ENCODE results near the gene CD14.
"Not testable (repeated sequence)": the region's sequence is repeated elsewhere in the genome, so short reads cannot be mapped to it uniquely, and the experiment has no call there.

Gene CD14

DNA sequence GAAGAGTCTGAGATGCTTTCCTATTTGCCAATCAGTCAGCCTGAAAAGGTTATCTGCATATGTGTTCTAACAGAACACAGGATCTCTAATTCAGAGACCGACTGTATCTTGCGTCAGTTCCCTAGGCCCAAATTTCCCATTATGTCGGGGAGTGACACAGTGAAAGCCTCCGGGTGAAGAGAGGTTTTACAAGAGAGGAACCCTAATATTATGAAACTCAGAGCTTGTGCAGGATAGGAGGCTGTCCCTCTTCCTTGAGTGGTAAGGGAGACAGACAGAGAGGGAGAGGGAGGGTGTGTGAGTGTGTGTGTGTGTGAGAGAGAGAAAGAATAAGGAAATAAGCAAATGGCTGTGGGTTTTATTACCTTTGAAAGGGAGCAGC, 1.9 kb downstream of the CD14 start:
- H3K36me3 Mint-ChIP-seq (ENCODE audit: insufficient read depth) = peaks cover 3% of the 10 kb centered on the region
- no peak overlapping the region for H3K27ac Mint-ChIP-seq (ENCODE audit: low read depth)
- H3K4me3 Mint-ChIP-seq = peak overlapping the region; percentile 41
- H3K9me3 Mint-ChIP-seq = no peaks in the 10 kb centered on the region
- no peak for ATAC-seq (replicated peaks; ENCODE audit: extremely low read depth, poor library complexity, severe bottlenecking)
- no peak for DNase-seq (ENCODE audit: low spot score in 2 of 2)
- H3K27me3 Mint-ChIP-seq = peaks cover 10% of the 10 kb centered on the region
- H3K4me1 Mint-ChIP-seq = peaks cover 12% of the 10 kb centered on the region

DNA sequence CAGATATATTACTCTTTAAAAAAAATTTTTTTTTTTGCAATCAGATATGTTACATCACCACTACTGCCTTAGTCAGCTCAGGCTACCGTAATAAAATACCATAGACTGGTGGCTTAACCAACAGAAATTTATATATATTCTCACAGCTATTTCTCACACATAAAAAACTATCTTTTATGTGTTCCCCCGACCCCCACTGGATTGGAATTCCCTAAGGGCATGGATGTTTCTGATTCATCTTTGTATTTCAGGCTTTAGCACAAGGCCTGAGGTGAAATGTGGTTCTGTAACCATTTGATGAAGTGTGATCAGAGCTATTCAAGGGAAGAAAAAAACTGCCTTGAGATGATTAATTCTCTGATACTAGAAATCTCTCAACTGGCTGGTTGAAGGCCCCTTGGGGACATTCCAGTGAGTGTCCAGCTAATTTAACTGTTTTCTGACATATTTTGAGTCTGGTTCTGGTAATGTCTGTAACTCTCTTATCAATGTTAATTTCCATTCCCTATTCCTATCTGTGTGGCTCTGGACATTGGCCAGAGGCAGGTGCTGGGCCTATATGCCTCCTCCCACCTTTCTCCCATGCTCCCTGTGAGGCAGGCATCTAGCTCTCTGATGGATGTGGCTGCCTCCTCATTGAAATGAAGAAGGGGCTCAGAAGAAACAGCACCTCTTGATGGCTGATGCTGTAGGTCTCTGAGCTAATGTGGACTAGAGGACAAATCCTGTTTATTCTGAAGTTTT, 2.5 kb downstream of the CD14 start:
- Mint-ChIP-seq H3K27me3 (peaks cover 10% of the 10 kb centered on the region), H3K4me1 (peaks cover 12% of the 10 kb centered on the region), H3K36me3 (ENCODE audit: insufficient read depth) (peaks cover 3% of the 10 kb centered on the region), H3K4me3 (peak overlapping the region; percentile 41), H3K27ac (ENCODE audit: low read depth) (no peak overlapping the region), H3K9me3 (no peaks in the 10 kb centered on the region)
- ATAC-seq (replicated peaks; ENCODE audit: extremely low read depth, poor library complexity, severe bottlenecking) (no peak), DNase-seq (ENCODE audit: low spot score in 2 of 2) (no peak)

- no peak overlapping the region for H3K27ac Mint-ChIP-seq (ENCODE audit: low read depth)
- DNase-seq (ENCODE audit: low spot score in 2 of 2) = no peak
- H3K4me1 Mint-ChIP-seq = peaks cover 12% of the 10 kb centered on the region
- peaks cover 3% of the 10 kb centered on the region for H3K36me3 Mint-ChIP-seq (ENCODE audit: insufficient read depth)
- no peak for ATAC-seq (replicated peaks; ENCODE audit: extremely low read depth, poor library complexity, severe bottlenecking)
- H3K9me3 Mint-ChIP-seq = no peaks in the 10 kb centered on the region
- H3K4me3 Mint-ChIP-seq = no peak overlapping the region
- peaks cover 10% of the 10 kb centered on the region for H3K27me3 Mint-ChIP-seq
Measured at GRCh38 chr5:140628711-140629110, 4.3 kb downstream of the CD14 start.

GRCh38 chr5:140627972-140628371, 5.0 kb downstream of the CD14 start:
- Mint-ChIP-seq H3K27me3 (peaks cover 10% of the 10 kb centered on the region), H3K4me3 (no peak overlapping the region), H3K36me3 (ENCODE audit: insufficient read depth) (peaks cover 3% of the 10 kb centered on the region), H3K4me1 (peaks cover 7% of the 10 kb centered on the region), H3K27ac (ENCODE audit: low read depth) (no peak overlapping the region), H3K9me3 (no peaks in the 10 kb centered on the region)
- ATAC-seq (replicated peaks; ENCODE audit: extremely low read depth, poor library complexity, severe bottlenecking) = no peak
- DNase-seq (ENCODE audit: low spot score in 2 of 2) = no peak

GRCh38 chr5:140624886-140625285, 8.1 kb downstream of the CD14 start:
- not testable (repeated sequence) for DNase-seq (ENCODE audit: low spot score in 2 of 2); H3K9me3 Mint-ChIP-seq

DNA sequence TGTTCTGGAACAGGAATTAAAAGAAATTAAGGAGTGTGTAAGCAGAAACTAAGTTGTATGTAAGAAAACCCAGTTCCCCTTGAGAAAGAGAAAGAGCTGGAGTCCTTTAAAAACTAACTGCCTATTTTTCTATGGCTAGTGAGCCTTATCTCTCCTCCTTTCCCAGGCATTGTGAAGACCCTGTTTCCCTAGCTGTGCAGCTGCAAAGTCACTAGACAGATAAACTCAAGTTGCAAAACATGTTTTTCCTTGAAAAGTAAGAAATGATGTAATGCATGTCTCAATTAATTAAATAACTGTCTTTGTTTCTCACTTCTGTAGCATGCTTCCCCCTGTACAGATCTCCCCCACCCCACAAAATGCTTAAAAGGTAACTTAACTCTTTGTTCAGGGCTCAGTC, 9.9 kb downstream of the CD14 start:
- H3K9me3 Mint-ChIP-seq; DNase-seq (ENCODE audit: low spot score in 2 of 2); H3K36me3 Mint-ChIP-seq (ENCODE audit: insufficient read depth); H3K4me1 Mint-ChIP-seq; H3K27ac Mint-ChIP-seq (ENCODE audit: low read depth); ATAC-seq (replicated peaks; ENCODE audit: extremely low read depth, poor library complexity, severe bottlenecking); H3K4me3 Mint-ChIP-seq; H3K27me3 Mint-ChIP-seq: not testable (repeated sequence)

More at GRCh38 chr5:140624886-140625285, 8.1 kb downstream of the CD14 start:
- H3K4me3 Mint-ChIP-seq; H3K27me3 Mint-ChIP-seq; ATAC-seq (replicated peaks; ENCODE audit: extremely low read depth, poor library complexity, severe bottlenecking); H3K36me3 Mint-ChIP-seq (ENCODE audit: insufficient read depth); H3K4me1 Mint-ChIP-seq; H3K27ac Mint-ChIP-seq (ENCODE audit: low read depth): not testable (repeated sequence)

DNA sequence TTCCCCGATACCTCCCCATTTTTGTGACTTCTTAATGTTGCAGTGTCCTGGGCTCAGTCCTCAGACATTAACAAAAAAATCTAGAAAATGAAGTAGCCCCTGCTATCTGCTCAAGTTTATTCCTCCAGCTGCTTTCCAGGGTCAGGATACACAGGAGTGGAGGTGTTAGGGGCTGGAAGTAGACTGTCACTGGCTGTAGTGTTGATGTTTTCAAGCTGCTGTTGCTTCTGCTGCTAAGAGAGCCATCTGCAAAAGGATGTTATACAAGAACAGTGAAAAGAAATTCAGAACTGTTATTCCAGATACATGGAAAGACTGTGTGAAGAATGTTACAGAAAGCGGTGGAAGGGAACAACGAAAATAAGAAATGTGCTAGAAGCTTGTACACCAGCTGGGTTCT, 10.7 kb downstream of the CD14 start:
- H3K4me3 Mint-ChIP-seq = no peak overlapping the region
- H3K4me1 Mint-ChIP-seq = no peaks in the 10 kb centered on the region
- H3K9me3 Mint-ChIP-seq = no peaks in the 10 kb centered on the region
- H3K27ac Mint-ChIP-seq (ENCODE audit: low read depth) = no peak overlapping the region
- H3K27me3 Mint-ChIP-seq = peaks cover 9% of the 10 kb centered on the region
- ATAC-seq (replicated peaks; ENCODE audit: extremely low read depth, poor library complexity, severe bottlenecking) (no peak), DNase-seq (ENCODE audit: low spot score in 2 of 2) (no peak)
- H3K36me3 Mint-ChIP-seq (ENCODE audit: insufficient read depth) = no peaks in the 10 kb centered on the region

DNA sequence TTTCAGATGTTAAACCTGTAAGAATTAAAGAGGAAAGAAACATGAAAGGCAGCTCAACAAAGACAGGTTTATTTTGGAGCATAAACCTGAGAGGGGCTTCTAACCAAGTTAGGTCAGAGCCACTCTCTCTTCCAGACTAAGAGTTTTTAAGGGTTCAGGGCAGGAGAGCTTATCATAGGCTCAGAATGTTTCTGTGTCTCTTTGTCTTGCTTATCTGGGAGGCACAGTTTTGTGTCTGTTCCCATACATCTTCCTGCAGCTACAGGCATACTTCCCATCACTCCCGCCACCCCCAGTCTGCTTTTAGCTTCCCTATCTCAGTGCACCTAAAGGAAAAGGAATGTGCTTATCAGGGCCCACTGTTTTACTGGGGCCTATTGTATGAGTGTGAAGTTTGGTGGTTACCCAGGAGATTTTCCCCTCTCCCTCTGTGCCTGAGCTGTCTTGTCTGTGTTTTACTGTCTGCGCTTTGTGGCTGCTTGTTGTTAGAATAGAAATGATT, 21.9 kb downstream of the CD14 start:
- H3K9me3 Mint-ChIP-seq = no peaks in the 10 kb centered on the region
- H3K4me1 Mint-ChIP-seq = no peaks in the 10 kb centered on the region
- H3K27ac Mint-ChIP-seq (ENCODE audit: low read depth) = no peak overlapping the region
- H3K36me3 Mint-ChIP-seq (ENCODE audit: insufficient read depth) = no peaks in the 10 kb centered on the region
- peaks cover 34% of the 10 kb centered on the region for H3K27me3 Mint-ChIP-seq
- ATAC-seq (replicated peaks; ENCODE audit: extremely low read depth, poor library complexity, severe bottlenecking) (no peak), DNase-seq (ENCODE audit: low spot score in 2 of 2) (no peak)
- H3K4me3 Mint-ChIP-seq = no peak overlapping the region

- Mint-ChIP-seq H3K9me3 (no peaks in the 10 kb centered on the region), H3K36me3 (ENCODE audit: insufficient read depth) (no peaks in the 10 kb centered on the region), H3K4me3 (no peak overlapping the region), H3K27me3 (peaks cover 34% of the 10 kb centered on the region), H3K27ac (ENCODE audit: low read depth) (no peak overlapping the region), H3K4me1 (no peaks in the 10 kb centered on the region)
- ATAC-seq (replicated peaks; ENCODE audit: extremely low read depth, poor library complexity, severe bottlenecking) = no peak
- DNase-seq (ENCODE audit: low spot score in 2 of 2) = no peak
Measured at GRCh38 chr5:140609126-140609525, 23.8 kb downstream of the CD14 start.

DNA sequence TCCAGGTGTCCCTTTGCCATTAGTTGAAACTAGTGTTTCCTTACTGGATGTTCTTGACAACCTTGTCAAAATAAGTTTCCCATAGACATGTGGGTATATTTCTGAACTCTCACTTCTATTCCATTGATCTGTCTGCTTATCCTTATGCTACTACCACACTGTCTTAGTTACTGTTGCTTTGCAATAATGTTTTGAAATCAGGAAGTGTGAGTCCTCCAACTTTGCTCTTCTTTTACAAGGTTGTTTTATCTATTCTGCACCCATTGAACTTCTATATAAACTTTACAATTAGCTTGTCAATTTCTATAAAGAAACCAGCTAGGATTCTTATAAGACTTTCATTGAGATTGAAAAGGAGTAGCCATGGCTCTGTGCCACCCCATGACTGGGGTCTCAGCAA, 24.3 kb downstream of the CD14 start:
- H3K36me3 Mint-ChIP-seq (ENCODE audit: insufficient read depth) = no peaks in the 10 kb centered on the region
- peaks cover 31% of the 10 kb centered on the region for H3K27me3 Mint-ChIP-seq
- H3K4me3 Mint-ChIP-seq = no peak overlapping the region
- H3K9me3 Mint-ChIP-seq = no peaks in the 10 kb centered on the region
- no peak for ATAC-seq (replicated peaks; ENCODE audit: extremely low read depth, poor library complexity, severe bottlenecking)
- no peak overlapping the region for H3K27ac Mint-ChIP-seq (ENCODE audit: low read depth)
- H3K4me1 Mint-ChIP-seq = no peaks in the 10 kb centered on the region
- no peak for DNase-seq (ENCODE audit: low spot score in 2 of 2)

- H3K36me3 Mint-ChIP-seq (ENCODE audit: insufficient read depth) = no peaks in the 10 kb centered on the region
- H3K9me3 Mint-ChIP-seq = no peaks in the 10 kb centered on the region
- H3K4me3 Mint-ChIP-seq = no peak overlapping the region
- H3K27me3 Mint-ChIP-seq = peaks cover 14% of the 10 kb centered on the region
- DNase-seq (ENCODE audit: low spot score in 2 of 2) (no peak), ATAC-seq (replicated peaks; ENCODE audit: extremely low read depth, poor library complexity, severe bottlenecking) (no peak)
- H3K27ac Mint-ChIP-seq (ENCODE audit: low read depth) = no peak overlapping the region
- H3K4me1 Mint-ChIP-seq = no peaks in the 10 kb centered on the region
Measured at GRCh38 chr5:140607031-140607430, 25.9 kb downstream of the CD14 start.

GRCh38 chr5:140605879-140606278, 27.1 kb downstream of the CD14 start:
- H3K27ac Mint-ChIP-seq (ENCODE audit: low read depth) = no peak overlapping the region
- no peaks in the 10 kb centered on the region for H3K36me3 Mint-ChIP-seq (ENCODE audit: insufficient read depth)
- no peaks in the 10 kb centered on the region for H3K4me1 Mint-ChIP-seq
- peaks cover 3% of the 10 kb centered on the region for H3K27me3 Mint-ChIP-seq
- no peak overlapping the region for H3K4me3 Mint-ChIP-seq
- ATAC-seq (replicated peaks; ENCODE audit: extremely low read depth, poor library complexity, severe bottlenecking) (no peak), DNase-seq (ENCODE audit: low spot score in 2 of 2) (no peak)
- H3K9me3 Mint-ChIP-seq = no peaks in the 10 kb centered on the region

GRCh38 chr5:140603734-140604133, 29.2 kb downstream of the CD14 start:
- Mint-ChIP-seq H3K9me3 (no peaks in the 10 kb centered on the region), H3K27ac (ENCODE audit: low read depth) (no peak overlapping the region), H3K36me3 (ENCODE audit: insufficient read depth) (no peaks in the 10 kb centered on the region), H3K4me3 (no peak overlapping the region), H3K27me3 (no peaks in the 10 kb centered on the region), H3K4me1 (no peaks in the 10 kb centered on the region)
- DNase-seq (ENCODE audit: low spot score in 2 of 2) = no peak
- ATAC-seq (replicated peaks; ENCODE audit: extremely low read depth, poor library complexity, severe bottlenecking) = no peak

Data from central memory CD8-positive, alpha-beta T cell (primary cell).